Thyroid gland (tissue), 4 donors: ENCODE results near the gene STRBP. TPM values are rescaled to one million over a fixed set of nuclear protein-coding genes. Genes with fewer than 3 reads are reported as not detected.

Experiments used
- DNase-seq, 2 donors: peaks; one replicate each; pipeline ENCODE4 v3.0.0-alpha.2; 2019
- H3K27ac ChIP-seq, 3 donors: fragments of 200-600 bp; sonication (generic); 1 replicate in 2 of 3; 2 replicates in 1 of 3; pipeline ENCODE4 v1.5.1; 2016 to 2019; ENCODE audit warnings: mild to moderate bottlenecking in 1 of 3, moderate library complexity in 1 of 3
- H3K27me3 ChIP-seq: fragments of 200-600 bp; sonication (generic); one replicate; pipeline ENCODE4 v1.5.1; 2019
- H3K36me3 ChIP-seq, 2 donors: fragments of 200-600 bp; sonication (generic); one replicate each; pipeline ENCODE4 v1.5.1; 2016 to 2019
- H3K4me1 ChIP-seq, 2 donors: fragments of 200-600 bp; sonication (generic); one replicate each; pipeline ENCODE4 v1.5.1; 2017 to 2019
- H3K4me3 ChIP-seq, 3 donors: fragments of 200-600 bp; sonication (generic); replicated peaks in 1 of 3; 1 replicate in 2 of 3; 2 replicates in 1 of 3; pipeline ENCODE4 v1.5.1; 2016; ENCODE audit warnings: mild to moderate bottlenecking in 1 of 3
- H3K9me3 ChIP-seq: fragments of 200-600 bp; sonication (generic); one replicate; pipeline ENCODE4 v1.5.1; 2017
- POLR2A ChIP-seq, 2 donors: fragments of 450-650 bp; IDR thresholded peaks; one replicate each; pipeline ENCODE4 v1.6.1; 2017; ENCODE audit warnings: antibody characterized with exemption in 2 of 2, mild to moderate bottlenecking in 2 of 2, moderate library complexity in 1 of 2
- WGBS, 2 donors: methylation state at CpG; one replicate each; pipeline ENCODE4 v1.1.5; 2017; 5-methylcytosine and 5-hydroxymethylcytosine counted together
- intact Hi-C: fragments of 100-400 bp; cut with DNase I; formaldehyde crosslinking; loops from one replicate; pipeline ENCODE4 v1.15.1; 2023
- total RNA-seq, 4 donors: library from RNA; depleted of rRNA; stranded (reverse); fragments of >200 nt; gene quantifications; one replicate each; pipeline ENCODE4 v1.2.3, GENCODE V29; 2016
- TF ChIP-seq, protein P1 (sequence below), 6 experiments: fragments of 200-600 bp in 3 of 6; fragments of 450-650 bp in 3 of 6; sonication (generic) in 3 of 6; IDR thresholded peaks; one replicate each; pipeline ENCODE4 v1.5.1; 2016 to 2019; ENCODE audit warnings: antibody characterized with exemption in 6 of 6, mild to moderate bottlenecking in 2 of 6, inconsistent platforms in 1 of 6, moderate library complexity in 1 of 6

The STRBP gene
- total RNA-seq, 4 donors from 2014 or later: 29.3 to 52.2 (median 43.9) TPM

DNA sequence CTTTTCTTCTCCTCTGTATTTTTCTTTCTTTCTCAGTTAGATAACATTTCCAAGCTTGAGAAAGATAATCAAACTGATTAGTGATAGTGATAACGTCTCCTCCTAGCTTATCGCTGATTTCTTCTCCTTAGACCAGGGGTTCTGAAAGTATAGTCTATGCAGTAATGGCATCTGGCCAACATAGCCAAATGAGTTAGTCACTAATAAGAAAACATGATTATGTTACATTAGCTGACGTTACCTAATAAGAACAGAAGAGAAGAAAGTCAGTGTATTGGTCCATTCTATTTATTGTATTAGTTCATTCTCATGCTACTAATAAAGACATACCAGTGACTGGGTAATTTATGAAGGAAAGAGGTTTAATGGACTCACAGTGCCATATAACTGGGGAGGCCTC, 111.2 kb downstream of the STRBP start:
- 85 to 94% methylated on average over 3 of the region's 3 CpGs for WGBS, 2 donors
- intact Hi-C loops: no loop called here
- TF ChIP-seq, protein P1, sequence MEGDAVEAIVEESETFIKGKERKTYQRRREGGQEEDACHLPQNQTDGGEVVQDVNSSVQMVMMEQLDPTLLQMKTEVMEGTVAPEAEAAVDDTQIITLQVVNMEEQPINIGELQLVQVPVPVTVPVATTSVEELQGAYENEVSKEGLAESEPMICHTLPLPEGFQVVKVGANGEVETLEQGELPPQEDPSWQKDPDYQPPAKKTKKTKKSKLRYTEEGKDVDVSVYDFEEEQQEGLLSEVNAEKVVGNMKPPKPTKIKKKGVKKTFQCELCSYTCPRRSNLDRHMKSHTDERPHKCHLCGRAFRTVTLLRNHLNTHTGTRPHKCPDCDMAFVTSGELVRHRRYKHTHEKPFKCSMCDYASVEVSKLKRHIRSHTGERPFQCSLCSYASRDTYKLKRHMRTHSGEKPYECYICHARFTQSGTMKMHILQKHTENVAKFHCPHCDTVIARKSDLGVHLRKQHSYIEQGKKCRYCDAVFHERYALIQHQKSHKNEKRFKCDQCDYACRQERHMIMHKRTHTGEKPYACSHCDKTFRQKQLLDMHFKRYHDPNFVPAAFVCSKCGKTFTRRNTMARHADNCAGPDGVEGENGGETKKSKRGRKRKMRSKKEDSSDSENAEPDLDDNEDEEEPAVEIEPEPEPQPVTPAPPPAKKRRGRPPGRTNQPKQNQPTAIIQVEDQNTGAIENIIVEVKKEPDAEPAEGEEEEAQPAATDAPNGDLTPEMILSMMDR (IDR thresholded peaks at IDR 0.05): no peak
- TF ChIP-seq POLR2A (IDR thresholded peaks at IDR 0.05): no peak
- Histone ChIP-seq H3K36me3 (no peaks in the 10 kb centered on the region), H3K4me1 (no peaks in the 10 kb centered on the region), H3K9me3 (no peaks in the 10 kb centered on the region), H3K27ac (no peak overlapping the region), H3K4me3 (no peak overlapping the region), H3K27me3 (no peaks in the 10 kb centered on the region)
- no peak for DNase-seq

DNA sequence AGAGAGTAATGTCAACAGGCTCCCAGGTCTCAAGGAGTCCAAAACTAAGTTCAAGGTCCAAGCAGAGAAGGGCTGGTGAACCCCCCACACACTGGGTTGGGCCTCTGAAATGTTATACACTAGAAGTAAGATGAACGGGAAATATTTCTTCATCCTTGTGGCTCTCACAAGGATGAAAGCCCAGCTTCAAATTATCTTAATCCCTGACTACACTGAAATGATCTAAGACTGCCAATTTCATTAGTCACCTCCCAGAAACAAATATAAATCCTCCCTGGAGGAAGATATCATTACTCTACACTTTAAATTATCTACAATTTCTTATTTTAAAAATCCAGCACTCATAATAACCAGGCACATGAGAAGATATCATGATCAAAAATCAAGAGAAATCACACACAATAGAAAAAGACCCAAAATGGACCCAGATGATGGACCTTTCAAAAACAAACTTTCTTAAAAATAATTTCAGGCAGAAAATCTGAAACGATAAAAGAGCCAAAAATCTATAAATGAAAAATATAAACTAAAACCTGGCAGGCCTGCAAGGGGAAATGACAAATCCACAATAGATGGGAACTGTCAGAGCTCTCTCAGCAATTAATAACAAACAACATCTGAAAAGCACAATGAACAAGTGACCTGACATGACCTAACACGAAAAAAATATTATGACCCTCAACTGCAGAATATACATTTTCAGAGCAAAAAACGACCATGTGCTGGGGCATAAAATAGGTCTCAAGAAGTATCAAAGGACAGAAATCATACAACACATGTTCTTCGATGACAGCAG, 117.5 kb downstream of the STRBP start:
- 88% methylated on average over 5 of the region's 5 CpGs for WGBS, 2 donors
- no peak overlapping the region for H3K27ac ChIP-seq
- intact Hi-C loops: no loop called here
- no peak for TF ChIP-seq POLR2A (IDR thresholded peaks at IDR 0.05)
- TF ChIP-seq, protein P1 (IDR thresholded peaks at IDR 0.05): no peak
- no peak for DNase-seq
- no peak overlapping the region for H3K4me3 ChIP-seq
- no peaks in the 10 kb centered on the region for H3K27me3 ChIP-seq
- no peaks in the 10 kb centered on the region for H3K4me1 ChIP-seq
- H3K36me3 ChIP-seq: no peaks in the 10 kb centered on the region
- no peaks in the 10 kb centered on the region for H3K9me3 ChIP-seq

DNA sequence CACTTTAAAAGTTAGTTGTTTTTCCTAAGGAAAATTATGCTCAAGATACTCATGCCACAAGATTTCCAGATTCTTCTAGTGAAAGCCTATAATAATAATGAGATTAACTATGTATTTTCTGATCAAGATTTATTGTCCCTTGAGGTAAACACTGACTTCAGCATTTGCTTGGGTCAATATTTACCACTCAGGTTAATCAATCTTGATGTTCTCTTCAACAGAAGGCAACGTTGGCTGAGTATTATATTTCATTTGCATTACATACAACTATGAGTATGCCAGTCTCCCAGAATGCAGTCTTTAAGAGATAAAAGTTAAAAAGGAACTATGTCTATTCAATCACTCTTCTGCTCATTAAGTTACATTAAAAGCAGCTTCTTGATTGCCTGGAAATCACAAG, 119.3 kb downstream of the STRBP start:
- H3K27me3 ChIP-seq: no peaks in the 10 kb centered on the region
- no peak for DNase-seq
- no peaks in the 10 kb centered on the region for H3K36me3 ChIP-seq
- H3K4me3 ChIP-seq: no peak overlapping the region
- TF ChIP-seq POLR2A (IDR thresholded peaks at IDR 0.05): no peak
- TF ChIP-seq, protein P1 (IDR thresholded peaks at IDR 0.05): no peak
- intact Hi-C loops: no loop called here
- H3K9me3 ChIP-seq: no peaks in the 10 kb centered on the region
- H3K27ac ChIP-seq: no peak overlapping the region
- no peaks in the 10 kb centered on the region for H3K4me1 ChIP-seq
- WGBS, 2 donors: 65 to 78% methylated on average over 1 of the region's 1 CpG

DNA sequence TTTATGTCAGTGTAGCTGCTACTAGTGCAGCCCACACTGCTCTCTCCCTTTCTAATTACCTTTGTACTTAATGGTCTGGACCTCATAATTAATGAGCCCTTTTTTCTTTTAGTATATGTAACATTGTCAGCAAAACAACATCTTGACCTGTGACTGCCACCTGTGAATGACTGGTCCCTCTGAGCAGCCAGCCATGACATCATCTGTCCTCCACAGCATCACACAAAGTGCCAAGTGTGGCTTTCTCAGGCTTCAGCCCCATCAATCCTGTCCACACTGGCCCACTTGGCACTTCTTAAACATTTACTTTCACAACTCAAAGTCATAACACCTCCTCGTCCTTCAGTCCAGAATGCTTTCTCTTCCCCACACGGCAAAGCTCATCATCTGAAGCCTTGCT, 130.2 kb downstream of the STRBP start:
- no peak for TF ChIP-seq POLR2A (IDR thresholded peaks at IDR 0.05)
- TF ChIP-seq, protein P1 (IDR thresholded peaks at IDR 0.05): no peak
- H3K9me3 ChIP-seq: no peaks in the 10 kb centered on the region
- no peaks in the 10 kb centered on the region for H3K27me3 ChIP-seq
- no peak overlapping the region for H3K4me3 ChIP-seq
- WGBS, 2 donors: 91 to 95% methylated on average over 2 of the region's 2 CpGs
- H3K27ac ChIP-seq: no peak overlapping the region
- intact Hi-C loops: no loop called here
- no peaks in the 10 kb centered on the region for H3K36me3 ChIP-seq
- no peak for DNase-seq
- H3K4me1 ChIP-seq: no peaks in the 10 kb centered on the region

DNA sequence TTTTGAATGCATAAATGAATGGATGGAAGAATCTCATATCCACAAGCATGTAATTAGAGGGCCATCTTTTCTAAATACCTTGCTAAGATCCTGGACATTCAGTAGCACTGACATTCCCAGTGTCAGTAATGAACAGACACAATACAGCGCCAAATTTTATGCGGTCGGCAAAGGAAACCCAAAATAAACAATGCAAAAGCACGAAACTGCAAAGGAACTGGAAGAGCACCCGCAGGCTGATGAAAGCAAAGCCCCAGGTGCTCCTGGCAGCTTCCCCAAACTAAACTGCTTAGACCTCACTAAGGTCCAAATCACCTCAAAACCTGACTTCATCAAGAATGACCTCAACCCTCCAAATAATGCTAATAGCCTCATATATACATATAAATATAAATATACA, 133.0 kb downstream of the STRBP start:
- 86 to 93% methylated on average over 5 of the region's 5 CpGs for WGBS, 2 donors
- H3K4me3 ChIP-seq: no peak overlapping the region
- DNase-seq: no peak
- H3K27ac ChIP-seq: no peak overlapping the region
- H3K36me3 ChIP-seq: peaks cover 0 to 5% of the 10 kb centered on the region in 2 donors
- no peaks in the 10 kb centered on the region for H3K27me3 ChIP-seq
- no peaks in the 10 kb centered on the region for H3K4me1 ChIP-seq
- intact Hi-C loops: no loop called here
- H3K9me3 ChIP-seq: no peaks in the 10 kb centered on the region
- TF ChIP-seq, protein P1 (IDR thresholded peaks at IDR 0.05): no peak
- TF ChIP-seq POLR2A (IDR thresholded peaks at IDR 0.05): no peak
